GM18951 (cell line): ENCODE results near the gene ABHD17A.
A peak's percentile ranks its signal among the peaks of the same experiment; 100 is the strongest.

Experiments
- POLR2A ChIP-seq: IDR thresholded peaks from 4 replicates; pipeline ENCODE4 v1.6.1; 2011; ENCODE audit warnings: mild to moderate bottlenecking; ENCODE audit not compliant: insufficient read length, insufficient read depth; ENCODE audit errors: extremely low read depth
- in situ Hi-C: fragments of 300-500 bp; cut with MboI; formaldehyde crosslinking; loops from one replicate; pipeline ENCODE4 v1.12.0; 2022; ENCODE audit warnings: low sequenced_read_pairs, mixed read lengths, inconsistent platforms; ENCODE audit not compliant: unreplicated experiment

Gene ABHD17A

DNA sequence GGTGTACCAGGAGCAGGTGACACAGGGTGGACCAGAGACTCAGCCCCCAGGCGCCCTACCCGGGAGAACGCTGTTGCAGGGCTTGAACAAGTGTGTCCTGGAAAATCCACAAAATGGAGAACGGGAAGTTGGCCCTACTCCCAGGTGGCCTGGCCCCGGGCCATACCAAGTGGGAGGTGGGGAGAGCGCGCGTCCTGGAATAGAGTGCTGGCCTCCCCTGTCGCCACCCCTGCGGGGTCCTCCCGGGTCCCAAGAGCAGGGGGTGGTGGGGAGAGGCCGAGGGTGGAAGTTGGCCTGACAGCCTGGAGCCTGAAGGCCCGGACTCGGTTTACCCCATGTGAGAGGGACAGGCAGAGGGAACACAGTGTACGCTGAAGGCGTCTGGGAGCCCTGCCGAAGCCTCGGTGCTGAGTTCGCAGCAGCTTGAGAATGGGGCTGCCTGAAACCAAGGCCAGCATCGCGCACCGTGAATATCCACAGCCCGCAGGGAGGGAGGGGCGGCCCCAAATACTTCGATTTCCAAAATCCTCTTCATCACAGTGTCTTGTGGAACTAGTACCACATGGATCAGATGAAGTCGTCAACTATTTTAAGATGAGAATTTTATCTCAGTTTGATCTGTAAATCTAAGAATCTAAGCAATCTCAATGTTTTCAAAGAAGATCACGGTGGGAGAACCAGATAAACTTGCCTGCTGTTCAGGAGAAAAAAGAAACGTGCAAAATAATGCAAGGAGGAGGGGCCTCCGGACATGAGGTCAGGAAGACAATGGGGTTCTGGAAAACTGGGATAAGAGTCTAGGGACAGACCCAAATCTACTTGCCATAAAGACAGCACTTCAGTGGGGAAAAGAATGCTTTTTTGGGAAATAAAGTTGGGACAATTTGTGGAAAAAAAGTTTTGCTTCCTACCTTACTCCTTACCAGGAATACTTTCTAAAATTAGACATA is 11.5 kb downstream of the ABHD17A start:
- in situ Hi-C loops = no loop called here
- TF ChIP-seq POLR2A = no peak

- in situ Hi-C loops = no loop called here
- no peak for TF ChIP-seq POLR2A
Observed at GRCh38 chr19:1872807-1873523, 12.3 kb downstream of the ABHD17A start.

DNA sequence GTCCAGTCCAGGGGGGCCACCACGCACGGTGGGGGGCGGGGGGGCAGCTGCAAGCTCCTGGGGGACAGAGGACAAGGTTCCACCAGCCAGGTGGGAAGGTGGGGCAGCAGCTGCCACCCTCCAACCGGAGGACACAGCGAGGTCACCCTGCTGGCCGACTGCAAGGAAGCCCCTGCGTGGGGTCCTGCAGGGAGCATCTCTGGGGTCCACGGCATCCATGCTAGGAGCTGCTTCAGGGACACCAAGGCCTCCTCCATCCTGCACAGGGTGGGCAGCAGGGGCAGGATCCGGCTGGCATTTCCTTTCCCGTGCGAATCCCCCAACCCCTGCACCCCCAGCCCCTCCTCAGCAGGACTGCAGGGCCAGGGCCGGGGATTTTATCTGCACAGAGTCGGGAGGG is 13.7 kb downstream of the ABHD17A start:
- in situ Hi-C loops = no loop called here
- TF ChIP-seq POLR2A = no peak

DNA sequence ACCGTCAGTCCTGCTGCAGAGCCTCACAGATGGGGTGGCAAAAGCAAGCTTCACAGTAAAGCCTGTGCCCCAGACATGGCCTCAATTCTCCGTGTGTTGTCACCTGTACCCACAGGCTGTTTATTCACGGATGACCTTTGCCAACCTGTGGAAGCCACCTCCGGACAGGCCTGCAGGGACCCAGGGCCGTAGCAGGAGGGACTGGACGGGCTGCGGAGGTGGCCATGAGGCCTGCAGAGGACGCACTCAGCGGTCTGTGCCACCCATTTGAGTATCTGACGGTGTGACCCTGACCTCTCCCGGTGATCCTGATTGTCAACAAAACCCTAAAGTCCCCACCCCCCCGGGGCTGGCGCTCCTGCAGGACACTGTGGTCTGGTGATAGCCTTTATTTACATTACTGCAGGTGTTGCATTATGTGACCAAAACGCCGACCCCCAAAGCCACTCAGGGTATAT is 14.1 kb downstream of the ABHD17A start:
- in situ Hi-C loops = no loop called here
- no peak for TF ChIP-seq POLR2A

- TF ChIP-seq POLR2A = no peak
- in situ Hi-C loops = no loop called here
Observed at GRCh38 chr19:1868971-1869370, 16.3 kb downstream of the ABHD17A start.

DNA sequence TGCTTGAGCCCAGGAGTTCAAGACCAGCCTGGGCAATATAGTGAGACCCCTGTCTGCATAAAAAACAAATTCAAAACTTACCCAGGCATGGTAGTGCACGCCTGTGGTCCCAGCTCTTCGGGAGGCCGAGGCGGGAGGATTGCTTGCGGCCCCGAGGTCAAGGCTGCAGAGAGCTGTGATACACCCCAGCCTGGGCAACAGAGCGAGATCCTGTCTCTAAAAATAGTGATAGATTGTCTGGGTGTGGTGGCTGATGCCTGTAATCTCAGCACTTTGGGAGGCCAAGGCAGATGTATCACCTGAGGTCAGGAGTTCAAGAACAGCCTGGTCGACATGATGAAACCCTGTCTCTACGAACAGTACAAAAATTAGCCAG is 18.0 kb downstream of the ABHD17A start:
- in situ Hi-C loops = no loop called here
- TF ChIP-seq POLR2A = no peak

DNA sequence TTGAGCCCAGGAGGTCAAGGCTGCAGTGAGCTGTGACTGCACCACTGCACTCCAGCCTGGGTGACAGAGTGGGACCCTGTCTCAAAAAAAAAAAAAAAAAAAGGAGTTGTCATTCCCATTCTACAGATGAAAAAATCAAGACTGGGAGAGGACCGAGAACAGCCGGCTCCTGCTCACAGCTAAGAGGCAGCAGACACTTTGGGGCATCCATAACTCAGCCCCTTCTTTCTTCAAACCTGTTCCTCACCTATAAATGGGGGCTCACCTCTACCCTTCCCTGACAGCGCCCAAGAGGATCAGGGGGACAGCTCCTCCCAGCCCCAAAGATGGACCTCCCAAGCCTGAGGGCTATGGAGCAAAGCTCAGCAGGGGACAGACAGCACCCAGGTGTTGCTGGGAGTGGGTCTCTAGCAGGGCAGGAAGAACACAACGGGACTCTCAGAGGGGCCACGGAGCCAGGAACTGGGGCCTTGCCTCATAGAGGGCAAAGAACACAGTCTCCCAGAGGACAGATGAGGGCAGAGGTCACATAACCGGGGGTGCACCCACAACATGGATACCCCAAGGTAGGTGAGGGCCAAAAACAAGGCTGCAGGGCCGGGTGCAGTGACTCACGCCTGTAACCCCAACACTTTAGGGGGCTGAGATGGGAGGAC is 18.5 kb downstream of the ABHD17A start:
- TF ChIP-seq POLR2A = no peak
- in situ Hi-C loops = no loop called here

DNA sequence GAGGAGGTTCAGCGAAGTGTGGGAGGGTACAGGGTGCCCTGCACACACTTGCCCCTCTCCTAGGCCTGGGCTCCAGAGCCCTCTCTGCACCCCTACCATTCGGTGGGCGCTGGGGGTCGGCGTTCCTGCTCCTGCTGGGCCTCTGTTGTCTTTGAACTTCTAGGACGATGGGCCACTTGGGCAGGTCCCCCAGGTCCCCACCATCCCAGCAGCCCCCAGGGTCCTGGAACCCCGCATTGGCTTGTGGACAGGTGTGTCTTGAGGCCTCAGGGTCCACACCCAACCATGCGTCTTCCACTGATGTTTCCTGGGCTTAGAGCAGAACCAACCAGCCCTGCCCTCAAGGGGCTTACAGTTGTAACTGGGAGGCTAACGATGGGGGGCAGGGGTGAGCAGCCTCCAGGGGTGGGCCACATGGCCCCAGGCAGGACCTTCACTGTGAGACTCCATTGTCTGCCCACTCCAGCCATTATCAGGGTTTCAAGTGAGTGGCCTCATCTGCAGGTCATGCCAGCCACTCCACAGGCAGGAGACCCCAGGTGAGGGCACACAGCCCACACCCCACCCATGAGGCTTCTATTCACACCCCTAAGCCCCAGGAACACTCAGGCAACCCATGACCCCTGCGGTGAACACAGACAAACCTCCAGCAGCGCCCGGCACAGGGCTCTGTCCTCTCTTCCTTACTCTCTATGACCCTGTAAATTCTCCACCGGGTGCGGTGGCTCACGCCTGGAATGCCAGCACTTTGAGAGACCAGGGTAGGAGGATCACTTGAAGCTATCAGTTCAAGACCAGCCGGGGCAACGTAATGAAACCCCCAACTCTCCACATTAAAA is 19.9 kb downstream of the ABHD17A start:
- in situ Hi-C loops = no loop called here

GRCh38 chr19:1864480-1865171 is 20.7 kb downstream of the ABHD17A start:
- in situ Hi-C loops = no loop called here
- TF ChIP-seq POLR2A = peak; percentile 5

More for the DNA sequence above, 19.9 kb downstream of the ABHD17A start:
- TF ChIP-seq POLR2A = no peak

- in situ Hi-C loops = no loop called here
- peak; percentile 57 for TF ChIP-seq POLR2A
Observed at GRCh38 chr19:1863638-1864479, 21.4 kb downstream of the ABHD17A start.

DNA sequence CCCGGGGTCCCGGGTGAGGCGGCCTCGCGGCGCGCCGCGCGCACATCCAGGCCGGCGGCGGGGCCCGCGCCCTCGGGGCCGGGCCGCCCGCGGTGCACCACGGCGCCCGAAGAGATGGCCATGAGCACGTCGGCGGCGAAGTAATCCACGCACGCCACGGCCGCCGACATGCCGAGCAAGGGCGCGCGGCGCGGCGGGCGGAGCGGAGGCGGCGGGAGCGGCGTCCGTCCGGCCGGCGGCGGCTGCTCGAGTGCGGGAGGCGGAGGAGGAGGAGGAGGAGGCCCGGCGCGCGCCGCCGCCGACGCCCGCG is 22.0 kb downstream of the ABHD17A start, which contains the start of gene KLF16:
KLF16 (minus strand) TSS at position 252 of the 310 bp plus-strand sequence; CDS start at position 170, 82 bp downstream.
- peak; percentile 71 for TF ChIP-seq POLR2A
- in situ Hi-C loops = no loop called here
